SH-SY5Y (cell line): ENCODE data around the gene FUT8.

Experiments used
- GATA2 ChIP-seq: IDR thresholded peaks from 2 replicates; pipeline ENCODE4 v1.6.1; 2011; ENCODE audit warnings: mild to moderate bottlenecking, low read depth, low read length
- GATA3 ChIP-seq: IDR thresholded peaks from 2 replicates; pipeline ENCODE4 v1.6.1; 2011; ENCODE audit warnings: low read depth, mild to moderate bottlenecking, low read length, moderate library complexity

GRCh38 chr14:65439117-65439516 lies 26.6 kb downstream of the FUT8 start:
- TF ChIP-seq GATA2, result no peak
- TF ChIP-seq GATA3, result no peak
